ENCODE measurements around the gene CORO6. TPM values are rescaled to one million over a fixed set of nuclear protein-coding genes. Genes with fewer than 3 reads are reported as not detected.

CORO6 gene
- total RNA-seq, 1 experiment from 2014 or later, result 2.3 TPM

DNA sequence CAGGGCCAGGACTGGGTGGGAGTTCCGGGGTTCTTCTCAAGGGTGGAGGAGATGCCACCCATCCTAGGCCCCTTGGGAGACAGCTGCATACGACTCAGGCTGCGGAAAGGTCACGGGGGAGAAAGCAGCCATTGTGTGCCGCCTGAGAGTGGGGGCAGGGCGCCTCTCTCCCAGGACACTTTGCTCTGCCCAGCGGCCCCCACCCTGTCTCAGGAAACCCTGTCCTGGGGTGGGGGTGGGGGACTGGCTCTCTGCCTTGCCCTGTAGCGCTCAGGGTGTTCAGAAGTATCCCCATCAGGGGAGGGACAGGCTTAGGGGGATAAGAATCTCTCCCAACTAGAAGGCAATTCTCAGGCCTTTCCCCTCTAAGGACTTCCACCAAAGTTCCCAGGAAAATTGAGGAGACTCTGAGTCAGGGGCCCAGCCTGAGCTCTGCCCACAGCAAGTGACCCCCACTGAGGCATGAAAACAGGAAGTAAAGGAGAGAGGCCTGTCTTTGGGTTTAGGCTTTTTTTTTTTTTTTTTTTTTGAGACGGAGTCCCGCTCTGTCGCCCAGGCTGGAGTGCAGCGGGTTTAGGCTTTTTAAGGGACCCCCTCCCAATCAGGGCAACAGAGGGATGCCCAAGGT is 38.1 kb downstream of the CORO6 start:
- Histone ChIP-seq H3K4me2 (ENCODE audit: insufficient read depth, insufficient read length, low read length) (no peak overlapping the region), H2AK5ac (ENCODE audit: insufficient read length, low read length) (no peak overlapping the region), H3K79me2 (ENCODE audit: insufficient read depth, low read length) (peaks cover 23% of the 10 kb centered on the region; the same call in 1 of the 2 replicates), H4K20me1 (ENCODE audit: control insufficient read depth, insufficient read depth, insufficient read length) (no peaks in the 10 kb centered on the region), H4K5ac (ENCODE audit: insufficient read length, low read depth, low read length) (no peak overlapping the region), H3K9me3 (ENCODE audit: control insufficient read depth, low read depth, low read length) (no peaks in the 10 kb centered on the region), H3T11ph (ENCODE audit: low read length) (no peak overlapping the region), H2BK5ac (ENCODE audit: insufficient read length, low read length) (no peak overlapping the region), H3K79me1 (ENCODE audit: insufficient read depth, low read depth, low read length, poor library complexity, severe bottlenecking) (peaks cover 4% of the 10 kb centered on the region), H2BK15ac (ENCODE audit: low read depth, low read length) (no peak overlapping the region), H4K8ac (replicated peaks; ENCODE audit: insufficient read length, low read depth, low read length) (no peak overlapping the region), H4K91ac (ENCODE audit: insufficient read length, low read depth, low read length) (no peak overlapping the region), H2AFZ (ENCODE audit: low read length) (no peak overlapping the region), H2BK120ac (ENCODE audit: low read depth, low read length, poor library complexity, severe bottlenecking) (no peak overlapping the region), H3K18ac (ENCODE audit: insufficient read length, low read depth, low read length) (no peak overlapping the region), H3K23ac (ENCODE audit: insufficient read length, low read depth, low read length) (no peak overlapping the region), H3K23me2 (ENCODE audit: insufficient read length, low read depth, low read length, poor library complexity, severe bottlenecking) (peaks cover 10% of the 10 kb centered on the region), H3K9ac (ENCODE audit: extremely low read depth, insufficient read length, low read length) (no peak overlapping the region), H2BK20ac (ENCODE audit: low read depth, low read length, poor library complexity, severe bottlenecking) (no peak overlapping the region), H3K4me1 (ENCODE audit: insufficient read depth, low read length) (peaks cover 15% of the 10 kb centered on the region; the same call in 1 of the 2 replicates), H3K14ac (ENCODE audit: insufficient read depth, low read length) (no peak overlapping the region), H3K27me3 (ENCODE audit: insufficient read depth, low read length) (no peaks in the 10 kb centered on the region), H3K4ac (ENCODE audit: low read depth, low read length) (no peak overlapping the region), H2BK12ac (ENCODE audit: insufficient read length, low read depth, low read length) (no peak overlapping the region), H3K27ac (ENCODE audit: insufficient read length, low read depth, low read length) (no peak overlapping the region), H3K56ac (ENCODE audit: insufficient read length, low read depth, low read length) (no peak overlapping the region)
- H3K36me3 Mint-ChIP-seq (ENCODE audit: insufficient read depth in 1 of 3, low read depth in 3 of 3), result peaks cover 19 to 36% (median 30%) of the 10 kb centered on the region in 3 experiments
- peak overlapping the region; percentile 55 to 91 (median 77); a peak in 3 of 7 replicates for H3K27ac Mint-ChIP-seq
- no peaks in the 10 kb centered on the region for H3K27me3 Mint-ChIP-seq (ENCODE audit: low read depth)
- TF ChIP-seq, protein P1, sequence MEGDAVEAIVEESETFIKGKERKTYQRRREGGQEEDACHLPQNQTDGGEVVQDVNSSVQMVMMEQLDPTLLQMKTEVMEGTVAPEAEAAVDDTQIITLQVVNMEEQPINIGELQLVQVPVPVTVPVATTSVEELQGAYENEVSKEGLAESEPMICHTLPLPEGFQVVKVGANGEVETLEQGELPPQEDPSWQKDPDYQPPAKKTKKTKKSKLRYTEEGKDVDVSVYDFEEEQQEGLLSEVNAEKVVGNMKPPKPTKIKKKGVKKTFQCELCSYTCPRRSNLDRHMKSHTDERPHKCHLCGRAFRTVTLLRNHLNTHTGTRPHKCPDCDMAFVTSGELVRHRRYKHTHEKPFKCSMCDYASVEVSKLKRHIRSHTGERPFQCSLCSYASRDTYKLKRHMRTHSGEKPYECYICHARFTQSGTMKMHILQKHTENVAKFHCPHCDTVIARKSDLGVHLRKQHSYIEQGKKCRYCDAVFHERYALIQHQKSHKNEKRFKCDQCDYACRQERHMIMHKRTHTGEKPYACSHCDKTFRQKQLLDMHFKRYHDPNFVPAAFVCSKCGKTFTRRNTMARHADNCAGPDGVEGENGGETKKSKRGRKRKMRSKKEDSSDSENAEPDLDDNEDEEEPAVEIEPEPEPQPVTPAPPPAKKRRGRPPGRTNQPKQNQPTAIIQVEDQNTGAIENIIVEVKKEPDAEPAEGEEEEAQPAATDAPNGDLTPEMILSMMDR (conservative IDR thresholded peaks at IDR 0.05), result no peak
- H3K4me1 Mint-ChIP-seq, result peaks cover 28 to 43% of the 10 kb centered on the region in 2 experiments
- DNase-seq, result no peak
- peak overlapping the region in 1 of 2 experiments; percentile 38; a peak in 1 of 5 replicates for H3K4me3 Mint-ChIP-seq
- no peaks in the 10 kb centered on the region for H3K9me3 Mint-ChIP-seq
- no CpG with 5 or more reads among the region's 12 CpGs for WGBS (ENCODE audit: extremely low coverage, insufficient read length, low lambda C conversion rate)
